ENCODE data around the gene AP1M2. TPM values are rescaled to one million over a fixed set of nuclear protein-coding genes. Genes with fewer than 3 reads are reported as not detected.

Gene AP1M2
- polyA plus RNA-seq, 1 donor (not counting 4 experiments of a cell fraction or from before 2014, with no cell fraction given): 83.1 TPM

GRCh38 chr19:10548746-10549276 is 38.3 kb downstream of the AP1M2 start:
- H3K36me3 ChIP-seq (ENCODE audit: control insufficient read depth in 2 of 2, extremely low read depth in 1 of 2, insufficient read depth in 2 of 2, low read length in 2 of 2): peaks cover 30 to 37% of the 10 kb centered on the region in 2 experiments
- no peaks in the 10 kb centered on the region for H3K27me3 ChIP-seq (ENCODE audit: control insufficient read depth, extremely low read depth, insufficient read depth, low read length)
- no peak overlapping the region for H3K4me3 ChIP-seq (ENCODE audit: control insufficient read depth in 2 of 3, extremely low read depth in 1 of 3, insufficient read depth in 2 of 3, low read depth in 1 of 3, low read length in 3 of 3)
- DNase-seq (ENCODE audit: low read depth, low spot score) (no peak), FAIRE-seq (no peak)
- H3K4me2 ChIP-seq (ENCODE audit: control insufficient read depth, extremely low read depth, insufficient read depth, low read depth, low read length): no peak overlapping the region
- H3K79me2 ChIP-seq (ENCODE audit: control insufficient read depth, insufficient read depth, low read length): peaks cover 12% of the 10 kb centered on the region
- dilution Hi-C loops (cut with MboI; ENCODE audit: extremely low pct_ligation_motif_present, low sequenced_read_pairs): no loop called here
- peaks cover 13% of the 10 kb centered on the region for H3K4me1 ChIP-seq (ENCODE audit: control insufficient read depth, extremely low read depth, insufficient read depth, low read length)
- H4K20me1 ChIP-seq (ENCODE audit: control insufficient read depth, extremely low read depth, insufficient read depth, low read length): peaks cover 10% of the 10 kb centered on the region
- no peaks in the 10 kb centered on the region for H3K9me3 ChIP-seq (ENCODE audit: control insufficient read depth, low read depth, low read length)
- H2AFZ ChIP-seq (ENCODE audit: control insufficient read depth, low read length): no peak overlapping the region
- TF ChIP-seq EZH2 (IDR thresholded peaks at IDR 0.05; ENCODE audit: low read length): no peak
- no peak for TF ChIP-seq CTCF (optimal IDR thresholded peaks at IDR 0.05 in 1 of 3, IDR thresholded peaks at IDR 0.05 in 1 of 3, conservative IDR thresholded peaks at IDR 0.05 in 1 of 3; ENCODE audit: extremely low read depth in 1 of 3, insufficient read depth in 2 of 3, low read length in 3 of 3)
- no peaks in the 10 kb centered on the region for H3K9me1 ChIP-seq (ENCODE audit: control insufficient read depth, extremely low read depth, insufficient read depth, low read length)
- H3K9ac ChIP-seq (ENCODE audit: control insufficient read depth, extremely low read depth, insufficient read depth, low read length): no peak overlapping the region
- H3K27ac ChIP-seq (ENCODE audit: control insufficient read depth, insufficient read depth, low read length): no peak overlapping the region

GRCh38 chr19:10546817-10547216 is 40.3 kb downstream of the AP1M2 start:
- no peak for FAIRE-seq
- Histone ChIP-seq H3K27ac (ENCODE audit: control insufficient read depth, insufficient read depth, low read length) (no peak overlapping the region), H3K4me3 (ENCODE audit: control insufficient read depth in 2 of 3, extremely low read depth in 1 of 3, insufficient read depth in 2 of 3, low read depth in 1 of 3, low read length in 3 of 3) (no peak overlapping the region), H3K4me1 (ENCODE audit: control insufficient read depth, extremely low read depth, insufficient read depth, low read length) (peaks cover 9% of the 10 kb centered on the region), H3K9me1 (ENCODE audit: control insufficient read depth, extremely low read depth, insufficient read depth, low read length) (no peaks in the 10 kb centered on the region), H3K9me3 (ENCODE audit: control insufficient read depth, low read depth, low read length) (no peaks in the 10 kb centered on the region), H4K20me1 (ENCODE audit: control insufficient read depth, extremely low read depth, insufficient read depth, low read length) (no peaks in the 10 kb centered on the region), H3K36me3 (ENCODE audit: control insufficient read depth in 2 of 2, extremely low read depth in 1 of 2, insufficient read depth in 2 of 2, low read length in 2 of 2) (peaks cover 16 to 17% of the 10 kb centered on the region in 2 experiments), H3K4me2 (ENCODE audit: control insufficient read depth, extremely low read depth, insufficient read depth, low read depth, low read length) (no peak overlapping the region), H3K79me2 (ENCODE audit: control insufficient read depth, insufficient read depth, low read length) (peaks cover 10% of the 10 kb centered on the region), H3K27me3 (ENCODE audit: control insufficient read depth, extremely low read depth, insufficient read depth, low read length) (no peaks in the 10 kb centered on the region), H2AFZ (ENCODE audit: control insufficient read depth, low read length) (no peak overlapping the region), H3K9ac (ENCODE audit: control insufficient read depth, extremely low read depth, insufficient read depth, low read length) (no peak overlapping the region)
- TF ChIP-seq CTCF (optimal IDR thresholded peaks at IDR 0.05 in 1 of 3, IDR thresholded peaks at IDR 0.05 in 1 of 3, conservative IDR thresholded peaks at IDR 0.05 in 1 of 3; ENCODE audit: extremely low read depth in 1 of 3, insufficient read depth in 2 of 3, low read length in 3 of 3) (no peak), EZH2 (IDR thresholded peaks at IDR 0.05; ENCODE audit: low read length) (no peak)
- dilution Hi-C loops (cut with MboI; ENCODE audit: extremely low pct_ligation_motif_present, low sequenced_read_pairs): no loop called here
- no peak for DNase-seq (ENCODE audit: low read depth, low spot score)

Measured in keratinocyte (primary cell).